GM18909 (cell line): ENCODE measurements around the gene TTLL6.
"Not testable (repeated sequence)": the region's sequence is repeated elsewhere in the genome, so short reads cannot be mapped to it uniquely, and the experiment has no call there.

Experiments
- ATAC-seq: cut with Tn5 transposase; IDR thresholded peaks from one replicate; pipeline ENCODE4 v1.9.1; 2021; ENCODE audit warnings: mild to moderate bottlenecking; ENCODE audit not compliant: unreplicated experiment, poor library complexity

Gene TTLL6

GRCh38 chr17:48818361-48818841, 1.4 kb upstream of the TTLL6 start:
- no peak for ATAC-seq

GRCh38 chr17:48816438-48816773, 623 bp downstream of the TTLL6 start:
- no peak for ATAC-seq

GRCh38 chr17:48815311-48815710, 1.7 kb downstream of the TTLL6 start:
- no peak for ATAC-seq

- ATAC-seq: no peak
Observed at GRCh38 chr17:48814504-48814903, 2.5 kb downstream of the TTLL6 start.

- no peak for ATAC-seq
Observed at GRCh38 chr17:48812001-48812400, 5.0 kb downstream of the TTLL6 start.

- no peak for ATAC-seq
Observed at GRCh38 chr17:48809182-48809581, 7.8 kb downstream of the TTLL6 start.

GRCh38 chr17:48804936-48805411, 12.1 kb downstream of the TTLL6 start:
- ATAC-seq: no peak

- no peak for ATAC-seq
Observed at GRCh38 chr17:48800626-48801217, 16.3 kb downstream of the TTLL6 start.

- ATAC-seq: no peak
Observed at GRCh38 chr17:48799069-48799723, 17.8 kb downstream of the TTLL6 start.

- ATAC-seq: not testable (repeated sequence)
Observed at GRCh38 chr17:48796163-48796522, 20.9 kb downstream of the TTLL6 start.

GRCh38 chr17:48795444-48796162, 21.4 kb downstream of the TTLL6 start:
- ATAC-seq: no peak

GRCh38 chr17:48792033-48792798, 24.8 kb downstream of the TTLL6 start:
- no peak for ATAC-seq

- no peak for ATAC-seq
Observed at GRCh38 chr17:48791128-48792032, 25.6 kb downstream of the TTLL6 start.

- ATAC-seq: no peak
Observed at GRCh38 chr17:48790607-48791127, 26.4 kb downstream of the TTLL6 start.

GRCh38 chr17:48787828-48788227, 29.2 kb downstream of the TTLL6 start:
- ATAC-seq: no peak

GRCh38 chr17:48779421-48779820, 37.6 kb downstream of the TTLL6 start:
- no peak for ATAC-seq

- ATAC-seq: no peak
Observed at GRCh38 chr17:48776602-48777001, 40.4 kb downstream of the TTLL6 start.

- ATAC-seq: no peak
Observed at GRCh38 chr17:48773245-48773644, 43.8 kb downstream of the TTLL6 start.

GRCh38 chr17:48770954-48771353, 46.1 kb downstream of the TTLL6 start:
- no peak for ATAC-seq
